Endodermal cell (in vitro differentiated cells): ENCODE data around the gene PGC. TPM values are rescaled to one million over a fixed set of nuclear protein-coding genes. Genes with fewer than 3 reads are reported as not detected.

Experiments used
- DNase-seq: peaks from one replicate; pipeline ENCODE4 v3.0.0-alpha.2; 2017
- H3K27ac ChIP-seq: 2 replicates; pipeline ENCODE4 v1.5.1; 2013; ENCODE audit warnings: mild to moderate bottlenecking, low read depth, low read length, moderate library complexity
- H3K27me3 ChIP-seq: 2 replicates; pipeline ENCODE4 v1.6.1; 2013; ENCODE audit warnings: mild to moderate bottlenecking, low read length, moderate library complexity; ENCODE audit not compliant: insufficient read depth, control insufficient read depth, poor library complexity, severe bottlenecking
- H3K36me3 ChIP-seq: 2 replicates; pipeline ENCODE4 v1.7.0; 2013; ENCODE audit warnings: mild to moderate bottlenecking, low read length, moderate library complexity; ENCODE audit not compliant: control insufficient read depth, insufficient read depth
- H3K4me1 ChIP-seq: one replicate; pipeline ENCODE4 v1.7.0; 2013; ENCODE audit warnings: low read length; ENCODE audit not compliant: control insufficient read depth, insufficient read depth
- H3K4me3 ChIP-seq: 2 replicates; pipeline ENCODE4 v1.5.1; 2013; ENCODE audit warnings: mild to moderate bottlenecking, low read length, moderate library complexity
- H3K9ac ChIP-seq: 2 replicates; pipeline ENCODE4 v1.6.1; 2013; ENCODE audit warnings: mild to moderate bottlenecking, low read length, moderate library complexity; ENCODE audit not compliant: poor library complexity, severe bottlenecking; ENCODE audit errors: extremely low read depth
- H3K9me3 ChIP-seq: 2 replicates; pipeline ENCODE4 v1.6.1; 2013; ENCODE audit warnings: mild to moderate bottlenecking, low read length, moderate library complexity; ENCODE audit not compliant: control insufficient read depth
- H3K27ac Mint-ChIP-seq: 2 replicates; pipeline ENCODE4 v1.8.0; 2020; ENCODE audit warnings: mixed read lengths
- H3K27me3 Mint-ChIP-seq: 2 replicates; pipeline ENCODE4 v1.8.0; 2021; ENCODE audit warnings: mild to moderate bottlenecking, mixed read lengths; ENCODE audit not compliant: insufficient read depth
- H3K36me3 Mint-ChIP-seq: 2 replicates; pipeline ENCODE4 v1.8.0; 2020; ENCODE audit warnings: low read depth, mixed read lengths
- H3K4me1 Mint-ChIP-seq: 2 replicates; pipeline ENCODE4 v1.8.0; 2020; ENCODE audit warnings: mixed read lengths
- H3K4me3 Mint-ChIP-seq: 2 replicates; pipeline ENCODE4 v1.8.0; 2020; ENCODE audit warnings: mild to moderate bottlenecking, moderate library complexity, mixed read lengths
- H3K9me3 Mint-ChIP-seq: 2 replicates; pipeline ENCODE4 v1.8.0; 2020; ENCODE audit warnings: mild to moderate bottlenecking, mixed read lengths
- CTCF ChIP-seq: fragments of 200-600 bp; sonication (generic); conservative IDR thresholded peaks from 2 replicates; pipeline ENCODE4 v1.5.0; 2021; ENCODE audit warnings: antibody characterized with exemption, mild to moderate bottlenecking
- WGBS, 2 experiments: methylation state at CpG; one replicate each; pipeline versions ENCODE4 v1.1.5 to v1.1.7; 2013; ENCODE audit warnings: missing lambda C conversion rate in 2 of 2, mixed read lengths in 1 of 2; ENCODE audit not compliant: insufficient coverage in 1 of 2, insufficient read length in 1 of 2; 5-methylcytosine and 5-hydroxymethylcytosine counted together
- total RNA-seq, 2 donors: library from RNA; stranded (reverse); fragmentation: NEBNext Ultra II Directional in 1 of 2; extraction: Animal tissue kit (Norgen Biotek cat#: 25700) in 1 of 2; gene quantifications; 2 replicates in 1 of 2; 3 replicates in 1 of 2; pipeline ENCODE4 v1.2.1, GENCODE V29; 2021

PGC gene
- total RNA-seq, 2 donors from 2014 or later: not detected

- Histone ChIP-seq H3K36me3 (no peaks in the 10 kb centered on the region), H3K27ac (no peak overlapping the region), H3K27me3 (peaks cover 17% of the 10 kb centered on the region), H3K9me3 (no peaks in the 10 kb centered on the region), H3K9ac (no peak overlapping the region), H3K4me1 (peaks cover 3% of the 10 kb centered on the region), H3K4me3 (no peak overlapping the region)
- H3K4me1 Mint-ChIP-seq: peaks cover 10% of the 10 kb centered on the region
- 86 to 96% methylated on average over 2 to 7 of the region's 7 CpGs for WGBS, 2 experiments
- no peak for DNase-seq
- no peaks in the 10 kb centered on the region for H3K9me3 Mint-ChIP-seq
- TF ChIP-seq CTCF: no peak
- H3K4me3 Mint-ChIP-seq: no peak overlapping the region
- H3K27me3 Mint-ChIP-seq: peaks cover 19% of the 10 kb centered on the region
- no peak overlapping the region for H3K27ac Mint-ChIP-seq
- H3K36me3 Mint-ChIP-seq: no peaks in the 10 kb centered on the region
Measured at GRCh38 chr6:41729624-41730023, 17.6 kb downstream of the PGC start.

GRCh38 chr6:41728954-41729353 lies 18.2 kb downstream of the PGC start:
- no peak for TF ChIP-seq CTCF
- Mint-ChIP-seq H3K36me3 (no peaks in the 10 kb centered on the region), H3K9me3 (no peaks in the 10 kb centered on the region), H3K27ac (no peak overlapping the region), H3K4me3 (no peak overlapping the region), H3K4me1 (peaks cover 14% of the 10 kb centered on the region), H3K27me3 (peaks cover 18% of the 10 kb centered on the region)
- H3K9me3 ChIP-seq: no peaks in the 10 kb centered on the region
- no peak overlapping the region for H3K9ac ChIP-seq
- H3K36me3 ChIP-seq: no peaks in the 10 kb centered on the region
- H3K27me3 ChIP-seq: peaks cover 16% of the 10 kb centered on the region
- H3K4me3 ChIP-seq: no peak overlapping the region
- 91% methylated on average over 7 of the region's 7 CpGs; no CpG with 5 or more reads in 1 of the 2 experiments for WGBS, 2 experiments
- DNase-seq: no peak
- H3K27ac ChIP-seq: no peak overlapping the region
- peaks cover 3% of the 10 kb centered on the region for H3K4me1 ChIP-seq

GRCh38 chr6:41728073-41728936 lies 18.9 kb downstream of the PGC start:
- no peak overlapping the region for H3K27ac Mint-ChIP-seq
- H3K4me1 Mint-ChIP-seq: peaks cover 15% of the 10 kb centered on the region
- no peak for TF ChIP-seq CTCF
- no peak for DNase-seq
- H3K36me3 ChIP-seq: no peaks in the 10 kb centered on the region
- H3K36me3 Mint-ChIP-seq: no peaks in the 10 kb centered on the region
- H3K27me3 ChIP-seq: peaks cover 10% of the 10 kb centered on the region
- peaks cover 3% of the 10 kb centered on the region for H3K4me1 ChIP-seq
- WGBS, 2 experiments: 89 to 96% methylated on average over 14 to 19 of the region's 19 CpGs
- H3K4me3 Mint-ChIP-seq: no peak overlapping the region
- H3K9me3 Mint-ChIP-seq: no peaks in the 10 kb centered on the region
- no peak overlapping the region for H3K27ac ChIP-seq
- H3K4me3 ChIP-seq: no peak overlapping the region
- peaks cover 12% of the 10 kb centered on the region for H3K27me3 Mint-ChIP-seq
- no peaks in the 10 kb centered on the region for H3K9me3 ChIP-seq
- no peak overlapping the region for H3K9ac ChIP-seq
